HK-2 (cell line): Measurements from ENCODE around the gene COPS9.

Source experiments
- DNase-seq: peaks from one replicate; pipeline ENCODE4 v3.0.0-alpha.2; 2018; ENCODE audit not compliant: unreplicated experiment

Gene COPS9

GRCh38 chr2:240134956-240135520, 1.1 kb downstream of the COPS9 start:
- DNase-seq = no peak

- no peak for DNase-seq
These were observed 1.6 kb downstream of the COPS9 start for GRCh38 chr2:240134466-240134865.

DNA sequence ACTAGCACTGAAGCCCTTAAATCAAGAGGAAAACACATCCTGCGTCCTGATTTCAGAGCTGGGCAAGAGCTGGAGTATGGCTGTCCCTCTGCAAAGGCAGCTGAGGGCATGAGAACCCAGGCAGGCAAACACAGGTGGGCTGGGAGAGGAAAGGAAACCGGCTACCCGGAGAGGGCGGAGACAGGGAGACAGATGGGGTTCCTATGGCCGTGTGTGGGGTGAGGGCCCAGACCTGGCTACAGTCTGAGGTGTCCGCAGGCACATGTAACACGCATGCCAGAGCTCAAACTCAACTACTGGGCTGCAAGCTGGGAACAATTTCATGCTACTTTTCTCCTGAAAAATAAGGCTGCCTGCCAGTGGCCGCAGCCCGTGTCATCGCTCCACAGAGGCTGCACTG, 2.7 kb downstream of the COPS9 start:
- DNase-seq = no peak

- no peak for DNase-seq
These were observed 3.5 kb downstream of the COPS9 start for GRCh38 chr2:240132651-240132980.

- no peak for DNase-seq
These were observed 4.0 kb downstream of the COPS9 start for GRCh38 chr2:240131941-240132650.

GRCh38 chr2:240131296-240131695, 4.8 kb downstream of the COPS9 start:
- DNase-seq = no peak

DNA sequence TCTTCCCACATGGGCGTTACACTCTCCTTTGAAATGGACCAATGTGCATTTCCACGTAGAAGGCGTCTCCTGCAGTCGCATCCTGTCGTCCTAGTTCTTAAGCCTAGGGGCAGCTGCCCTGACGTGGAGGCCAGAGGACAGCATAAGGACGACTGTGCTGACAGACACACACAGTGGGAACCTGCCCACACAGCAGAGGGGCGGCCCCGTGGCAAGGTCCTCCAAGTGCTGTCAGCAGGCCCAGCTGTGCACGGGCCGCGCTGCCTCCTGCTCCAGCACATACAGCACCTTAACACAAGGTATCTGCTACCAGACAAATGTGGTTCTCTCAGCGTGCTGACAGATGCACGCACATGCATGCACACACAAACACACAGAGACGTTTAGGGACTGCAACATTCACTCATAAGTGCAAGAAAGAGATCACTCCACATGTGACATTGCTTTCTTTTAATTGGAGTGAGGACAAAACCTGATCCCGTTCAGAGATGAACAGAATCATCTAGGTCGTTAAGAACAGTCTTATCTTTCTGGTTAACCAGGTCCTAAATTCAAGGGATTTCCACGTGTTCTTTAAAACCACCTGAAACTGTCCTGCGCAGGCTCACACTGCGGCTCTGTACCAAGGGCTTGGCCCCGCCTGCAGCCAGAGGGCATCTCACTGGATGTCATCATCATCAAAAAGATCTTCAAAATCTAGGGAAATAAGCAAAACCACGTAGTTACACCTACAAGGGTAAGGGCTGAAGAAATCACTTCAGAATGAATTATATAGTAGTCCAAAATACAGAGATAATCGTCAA, 5.5 kb downstream of the COPS9 start:
- no peak for DNase-seq

DNA sequence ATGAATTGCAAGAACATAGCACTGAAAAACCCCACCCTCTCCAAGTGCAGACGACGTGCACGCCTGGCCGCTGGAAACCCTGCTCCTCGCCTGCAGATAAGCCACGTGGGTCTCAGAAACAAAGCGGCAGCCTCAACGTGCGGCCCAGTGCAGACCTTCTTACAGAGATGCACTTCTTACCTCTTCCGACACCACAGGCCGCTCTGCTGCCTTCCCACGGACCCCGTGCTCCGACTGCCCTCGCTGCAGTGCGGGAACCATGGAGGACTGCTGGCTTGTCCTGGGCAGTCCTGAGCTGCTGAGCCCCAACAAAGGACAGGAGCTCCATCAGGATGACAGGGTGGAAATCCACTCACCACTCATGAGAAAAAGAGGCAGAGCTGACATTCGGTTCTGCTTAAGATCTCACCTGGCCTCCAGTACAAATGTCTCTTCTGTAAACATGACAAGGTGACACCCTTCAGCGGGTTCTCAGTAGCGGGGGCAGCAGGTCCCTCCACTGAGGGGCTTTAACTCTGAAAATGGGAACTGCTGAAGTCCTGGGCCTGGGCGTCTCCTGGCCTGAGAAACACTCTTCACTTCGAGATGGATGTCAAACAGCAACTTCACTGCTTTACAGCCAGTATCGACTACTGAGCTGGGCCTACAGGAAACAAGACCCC, 6.2 kb downstream of the COPS9 start:
- no peak for DNase-seq

- no peak for DNase-seq
These were observed 6.8 kb downstream of the COPS9 start for GRCh38 chr2:240129311-240129710.

- no peak for DNase-seq
These were observed 7.4 kb downstream of the COPS9 start for GRCh38 chr2:240128608-240129145.

DNA sequence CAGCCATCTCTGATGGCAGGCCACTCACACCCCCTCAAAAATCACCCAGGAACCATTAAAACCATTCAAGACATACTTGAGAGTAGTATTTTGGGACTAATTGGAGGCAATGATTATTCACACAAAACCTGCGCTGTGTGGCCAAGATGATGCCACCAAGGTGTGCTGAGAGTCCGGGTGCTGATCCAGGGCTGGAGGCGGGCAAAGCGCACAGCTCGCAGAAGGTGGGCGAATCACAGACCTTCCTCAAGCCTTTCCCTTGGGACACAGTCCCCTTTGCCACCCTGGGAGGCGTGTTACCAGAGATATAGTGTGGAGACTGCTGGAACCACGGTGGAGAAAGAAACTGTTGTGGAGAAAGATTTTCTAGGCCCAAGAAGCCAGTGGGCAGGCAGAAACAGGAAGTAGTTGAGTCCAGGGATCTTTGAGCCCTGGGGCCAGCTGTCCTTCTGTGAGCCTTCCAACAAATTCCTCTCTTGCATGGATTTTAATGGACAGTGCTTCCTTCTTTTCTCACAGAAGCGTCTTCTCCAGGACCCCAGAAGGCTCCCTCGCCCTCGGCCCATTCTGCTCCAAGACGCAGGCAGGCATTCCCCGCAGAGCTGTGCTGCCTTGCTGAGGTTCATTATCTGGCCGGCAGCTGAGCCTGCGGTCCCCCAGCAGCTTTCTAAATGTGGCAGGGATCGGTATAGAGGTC, 8.0 kb downstream of the COPS9 start:
- no peak for DNase-seq

GRCh38 chr2:240127191-240127750, 8.8 kb downstream of the COPS9 start:
- DNase-seq = no peak

GRCh38 chr2:240126731-240127130, 9.4 kb downstream of the COPS9 start:
- no peak for DNase-seq

- DNase-seq = no peak
These were observed 10.4 kb downstream of the COPS9 start for GRCh38 chr2:240125742-240126141.

- DNase-seq = no peak
These were observed 11.5 kb downstream of the COPS9 start for GRCh38 chr2:240124651-240125030.

DNA sequence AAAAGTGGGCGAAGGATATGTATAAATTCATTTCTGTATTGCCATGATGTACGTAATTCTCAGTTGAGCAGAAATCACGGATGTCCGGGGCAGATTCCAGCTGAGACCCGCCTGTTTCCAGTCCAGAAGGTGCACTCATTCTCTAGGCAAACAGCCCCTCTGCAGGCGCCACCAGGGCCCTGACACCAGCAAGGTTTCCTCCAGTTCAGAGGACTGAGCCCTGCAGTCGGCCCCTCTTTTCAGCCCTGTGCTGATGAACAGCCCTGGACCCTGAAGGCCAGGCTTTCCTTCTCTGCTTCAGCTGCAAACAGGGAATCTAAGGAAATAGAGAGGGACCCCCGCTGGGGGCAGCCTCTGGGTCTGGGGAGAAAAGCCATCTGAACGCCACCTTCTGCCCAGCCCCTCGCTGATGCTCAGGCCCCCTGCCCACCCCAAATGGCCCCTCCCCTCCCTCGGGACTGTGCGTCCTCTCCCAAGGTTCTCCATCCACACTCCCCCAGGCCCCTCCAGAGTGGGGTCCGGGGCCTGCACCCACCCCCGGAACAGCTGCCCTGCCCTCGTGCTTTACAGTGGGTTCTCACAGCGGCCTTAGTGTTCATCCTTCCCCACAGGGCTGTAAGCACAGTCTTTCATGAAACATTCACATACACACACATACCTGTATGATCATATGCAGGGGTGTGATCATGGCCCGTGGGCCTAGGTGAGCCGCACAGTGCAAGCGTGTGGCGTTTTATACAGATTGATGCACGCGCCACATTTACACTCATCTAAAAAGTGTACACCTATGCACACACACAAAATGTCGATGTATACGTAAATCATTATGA, 12.1 kb downstream of the COPS9 start:
- DNase-seq = no peak

GRCh38 chr2:240121675-240122074, 14.4 kb downstream of the COPS9 start:
- no peak for DNase-seq

DNA sequence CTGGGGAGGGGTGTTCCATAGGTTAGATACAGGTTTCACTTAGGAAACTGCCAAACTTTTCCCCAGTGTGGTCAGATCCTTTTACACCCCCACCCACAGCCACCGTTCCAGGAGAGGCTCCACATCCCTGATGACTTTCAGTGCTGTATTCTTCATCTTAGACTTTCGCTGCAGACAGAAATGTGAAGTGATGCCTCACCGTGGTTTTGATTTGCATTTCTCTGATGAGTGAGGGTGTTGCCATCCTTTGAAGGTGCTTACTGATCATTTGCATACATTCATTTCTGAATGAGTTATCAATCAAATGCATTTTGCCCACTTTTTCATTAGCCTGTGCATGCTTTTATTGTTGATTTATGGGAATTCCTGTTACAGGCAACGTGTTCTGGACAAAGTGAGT, 14.9 kb downstream of the COPS9 start:
- no peak for DNase-seq

GRCh38 chr2:240114233-240114632, 21.9 kb downstream of the COPS9 start:
- no peak for DNase-seq

GRCh38 chr2:240112914-240113690, 23.0 kb downstream of the COPS9 start:
- no peak for DNase-seq
